HCT116 (cell line): ENCODE results near the gene CCDC89. TPM values are rescaled to one million over a fixed set of nuclear protein-coding genes. Genes with fewer than 3 reads are reported as not detected.

Experiments used
- ATAC-seq: fragments of 200-7000 bp; cut with Tn5 transposase; 2 replicates; pipeline ENCODE4 v1.9.1; 2020; ENCODE audit warnings: mild to moderate bottlenecking, moderate library complexity
- BruUV-seq: library from RNA; stranded (reverse); fragments of 400-500 nt; replicated peaks from 2 replicates; lab custom pipeline; 2021; lab: Mats Ljungman, UMichigan
- CTCF ChIA-PET: fragments of 300-600 bp; sonication (Branson Sonifier 250); formaldehyde crosslinking; loops from one replicate; lab custom pipeline; 2021; ENCODE audit warnings: antibody characterized with exemption; lab: Charles Lee
- POLR2A ChIA-PET: fragments of 300-600, 350-600 bp; sonication (Branson Sonifier 250); formaldehyde crosslinking; loops from one replicate; lab custom pipeline; 2021; ENCODE audit warnings: antibody characterized with exemption; lab: Charles Lee
- RAD21 ChIA-PET, 2 experiments: fragments of 300-600 bp; sonication (Branson Sonifier 250); formaldehyde crosslinking; loops; one replicate each; lab custom pipeline; 2023; ENCODE audit warnings: low total read pairs in 2 of 2; ENCODE audit not compliant: uncharacterized antibody in 2 of 2, unreplicated experiment in 2 of 2, low non-redundant PET in 1 of 2; lab: Charles Lee
- DNase-seq: peaks from one replicate; pipeline ENCODE4 v3.0.0-alpha.2; 2010; ENCODE audit warnings: low read depth, low spot score
- H2AFZ ChIP-seq: fragments of 200-600 bp; shearing (Covaris generic), sonication (generic); 2 replicates; pipeline ENCODE4 v1.6.1; 2017; ENCODE audit warnings: low read depth, mixed run types, mixed read lengths, antibody characterized with exemption, low read length; ENCODE audit not compliant: poor library complexity, severe bottlenecking
- H3K27ac ChIP-seq: 2 replicates; pipeline ENCODE4 v1.5.1; 2012; ENCODE audit warnings: low read depth, low read length
- H3K27me3 ChIP-seq: fragments of 200-600 bp; sonication (generic); 2 replicates; pipeline ENCODE4 v1.6.1; 2016; ENCODE audit warnings: mixed run types, low read length, mixed read lengths; ENCODE audit not compliant: insufficient read depth
- H3K36me3 ChIP-seq, 2 experiments: fragments of 200-500 bp in 1 of 2; fragments of 200-600 bp in 1 of 2; sonication (Bioruptor generic) in 1 of 2; sonication (generic) in 1 of 2; 2 replicates each; pipeline versions ENCODE4 v1.5.1 to v1.6.1; 2014 to 2016; ENCODE audit warnings: low read length in 2 of 2, inconsistent platforms in 1 of 2, mixed read lengths in 1 of 2, mixed run types in 1 of 2; ENCODE audit not compliant: insufficient read depth in 2 of 2, control insufficient read depth in 1 of 2
- H3K4me1 ChIP-seq, 2 experiments: fragments of 200-600 bp in 1 of 2; sonication (generic) in 1 of 2; 2 replicates each; pipeline versions ENCODE4 v1.5.1 to v1.6.1; 2012 to 2017; ENCODE audit warnings: low read length in 2 of 2, inconsistent platforms in 1 of 2, mild to moderate bottlenecking in 1 of 2, mixed read lengths in 1 of 2, mixed run types in 1 of 2, moderate library complexity in 1 of 2; ENCODE audit not compliant: insufficient read depth in 2 of 2, control insufficient read depth in 1 of 2
- H3K4me2 ChIP-seq: fragments of 200-600 bp; sonication (generic); 2 replicates; pipeline ENCODE4 v1.6.1; 2017; ENCODE audit warnings: mixed run types, low read length, mixed read lengths
- H3K4me3 ChIP-seq, 2 experiments: fragments of 200-600 bp in 1 of 2; sonication (generic) in 1 of 2; replicated peaks in 1 of 2; 2 replicates each; pipeline ENCODE4 v1.5.1; 2011 to 2016; ENCODE audit warnings: low read length in 2 of 2, control low read depth in 1 of 2, low read depth in 1 of 2, mild to moderate bottlenecking in 1 of 2, mixed read lengths in 1 of 2, mixed run types in 1 of 2
- H3K79me2 ChIP-seq: fragments of 200-600 bp; sonication (generic); 2 replicates; pipeline ENCODE4 v1.6.1; 2017; ENCODE audit warnings: mild to moderate bottlenecking, mixed run types, low read length, moderate library complexity, mixed read lengths; ENCODE audit not compliant: insufficient read depth
- H3K9ac ChIP-seq: fragments of 200-600 bp; sonication (generic); 2 replicates; pipeline ENCODE4 v1.6.1; 2016; ENCODE audit warnings: low read length, mixed read lengths
- H3K9me2 ChIP-seq: fragments of 200-600 bp; sonication (generic), shearing (Covaris generic); 2 replicates; pipeline ENCODE4 v1.6.1; 2017; ENCODE audit warnings: mixed run types, mild to moderate bottlenecking, moderate library complexity; ENCODE audit not compliant: insufficient read depth
- H3K9me3 ChIP-seq, 2 experiments: fragments of 200-500 bp in 1 of 2; fragments of 200-600 bp in 1 of 2; sonication (Bioruptor generic) in 1 of 2; sonication (generic) in 1 of 2; 2 replicates each; pipeline ENCODE4 v1.6.1; 2014 to 2017; ENCODE audit warnings: low read length in 2 of 2, mixed read lengths in 2 of 2, inconsistent platforms in 1 of 2, low read depth in 1 of 2, mild to moderate bottlenecking in 1 of 2, mixed run types in 1 of 2, moderate library complexity in 1 of 2; ENCODE audit not compliant: control insufficient read depth in 1 of 2, insufficient read depth in 1 of 2
- H4K20me1 ChIP-seq: fragments of 200-600 bp; sonication (generic), shearing (Covaris generic); 2 replicates; pipeline ENCODE4 v1.6.1; 2017; ENCODE audit warnings: mixed run types, mild to moderate bottlenecking, moderate library complexity; ENCODE audit not compliant: insufficient read depth
- CBX3 ChIP-seq: IDR thresholded peaks from 2 replicates; pipeline ENCODE4 v1.6.1; 2012; ENCODE audit warnings: low read depth
- CEBPB ChIP-seq: IDR thresholded peaks from 2 replicates; pipeline ENCODE4 v1.6.1; 2012; ENCODE audit warnings: low read depth
- ELF1 ChIP-seq: IDR thresholded peaks from 2 replicates; pipeline ENCODE4 v1.6.1; 2012; ENCODE audit warnings: low read depth, borderline replicate concordance
- EZH2 ChIP-seq: fragments of 200-600 bp; sonication (generic); IDR thresholded peaks from 2 replicates; pipeline ENCODE4 v1.6.1; 2017; ENCODE audit warnings: antibody characterized with exemption, mixed run types
- EZH2phosphoT487 ChIP-seq: fragments of 200-600 bp; IDR thresholded peaks from 2 replicates; pipeline ENCODE4 v1.6.1; 2018; ENCODE audit warnings: antibody characterized with exemption, borderline replicate concordance
- FOSL1 ChIP-seq: IDR thresholded peaks from 2 replicates; pipeline ENCODE4 v1.6.1; 2012; ENCODE audit warnings: low read depth
- JUND ChIP-seq: IDR thresholded peaks from 2 replicates; pipeline ENCODE4 v1.6.1; 2012
- POLR2A ChIP-seq: IDR thresholded peaks from 2 replicates; pipeline ENCODE4 v1.7.0; 2011; ENCODE audit warnings: borderline replicate concordance; ENCODE audit not compliant: insufficient read depth, insufficient read length; ENCODE audit errors: extremely low read depth
- POLR2AphosphoS5 ChIP-seq: IDR thresholded peaks from 2 replicates; pipeline ENCODE4 v1.6.1; 2011; ENCODE audit warnings: mild to moderate bottlenecking, low read depth, low read length, moderate library complexity
- RAD21 ChIP-seq: IDR thresholded peaks from 2 replicates; pipeline ENCODE4 v1.6.1; 2012; ENCODE audit warnings: low read depth, mild to moderate bottlenecking
- SIN3A ChIP-seq: IDR thresholded peaks from 2 replicates; pipeline ENCODE4 v1.6.1; 2012; ENCODE audit warnings: low read depth
- SP1 ChIP-seq: IDR thresholded peaks from 2 replicates; pipeline ENCODE4 v1.6.1; 2012; ENCODE audit warnings: low read depth
- SRF ChIP-seq: IDR thresholded peaks from 2 replicates; pipeline ENCODE4 v1.6.1; 2012; ENCODE audit warnings: low read depth
- TCF7L2 ChIP-seq: IDR thresholded peaks from 2 replicates; pipeline ENCODE4 v1.7.0; 2011; ENCODE audit warnings: borderline replicate concordance, inconsistent platforms; ENCODE audit not compliant: insufficient read depth, insufficient read length; ENCODE audit errors: extremely low read depth
- YY1 ChIP-seq: IDR thresholded peaks from 2 replicates; pipeline ENCODE4 v1.6.1; 2011; ENCODE audit warnings: low read length, low read depth, moderate library complexity, mild to moderate bottlenecking; ENCODE audit not compliant: insufficient replicate concordance; ENCODE audit errors: extremely low read depth
- ZFX ChIP-seq: fragments of 450-650 bp; IDR thresholded peaks from 2 replicates; pipeline ENCODE4 v1.6.1; 2017
- ZNF274 ChIP-seq: fragments of 200-500 bp; sonication (Bioruptor generic); IDR thresholded peaks from 2 replicates; pipeline ENCODE4 v1.6.1; 2014; ENCODE audit warnings: mild to moderate bottlenecking, low read depth, low read length, inconsistent platforms
- intact Hi-C: fragments of 100-400 bp; cut with micrococcal nuclease; formaldehyde crosslinking; loops from 2 replicates; pipeline ENCODE4 v1.10.0; 2022
- total RNA-seq: library from RNA; stranded (reverse); gene quantifications from one replicate; pipeline ENCODE4 v1.2.1, GENCODE V29; 2021; ENCODE audit not compliant: unreplicated experiment
- TF ChIP-seq, protein P1 (sequence below): IDR thresholded peaks from 2 replicates; pipeline ENCODE4 v1.6.1; 2011; ENCODE audit warnings: mild to moderate bottlenecking, low read length, moderate library complexity; ENCODE audit not compliant: insufficient replicate concordance; ENCODE audit errors: extremely low read depth
- TF ChIP-seq, protein P2 (sequence below): IDR thresholded peaks from 2 replicates; pipeline ENCODE4 v1.6.1; 2012
- TF ChIP-seq, protein P3 (sequence below): IDR thresholded peaks from 2 replicates; pipeline ENCODE4 v1.6.1; 2012; ENCODE audit warnings: low read depth

CCDC89 gene
- total RNA-seq, 1 experiment from 2014 or later = 0.22 TPM

DNA sequence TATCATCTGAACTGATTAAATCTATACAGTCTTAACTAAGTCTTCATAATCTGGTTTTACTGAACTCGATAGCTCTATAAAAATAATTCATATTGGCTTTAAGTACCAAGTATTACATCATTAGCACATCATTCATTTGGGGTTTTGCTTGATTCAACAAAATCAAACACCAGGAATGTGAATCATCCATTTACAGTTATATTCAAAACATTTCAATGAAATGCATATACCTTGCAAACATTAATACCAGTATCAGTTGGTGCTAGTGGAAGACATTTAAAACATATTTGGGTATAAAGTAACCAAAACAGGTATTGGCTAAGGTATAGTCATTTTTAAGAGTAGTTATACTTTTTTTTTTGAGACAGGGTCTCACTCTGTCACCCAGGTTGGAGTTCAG is 12.2 kb upstream of the CCDC89 start:
- no peaks in the 10 kb centered on the region for H3K79me2 ChIP-seq
- no peak overlapping the region for H3K9ac ChIP-seq
- POLR2A ChIA-PET = interaction anchor here (0.8 kb wide), 1 partner anchor 38 kb away, joined by 3 read pairs; no protein-coding TSS in a partner anchor
- H3K9me3 ChIP-seq = no peaks in the 10 kb centered on the region
- TF ChIP-seq CEBPB (no peak), SIN3A (no peak), SRF (no peak), YY1 (no peak), ELF1 (no peak), FOSL1 (no peak), ZNF274 (no peak), POLR2AphosphoS5 (no peak), RAD21 (no peak), POLR2A (no peak), JUND (no peak), ZFX (no peak), TCF7L2 (no peak), CBX3 (no peak), EZH2phosphoT487 (no peak), SP1 (no peak), EZH2 (no peak)
- TF ChIP-seq, protein P1, sequence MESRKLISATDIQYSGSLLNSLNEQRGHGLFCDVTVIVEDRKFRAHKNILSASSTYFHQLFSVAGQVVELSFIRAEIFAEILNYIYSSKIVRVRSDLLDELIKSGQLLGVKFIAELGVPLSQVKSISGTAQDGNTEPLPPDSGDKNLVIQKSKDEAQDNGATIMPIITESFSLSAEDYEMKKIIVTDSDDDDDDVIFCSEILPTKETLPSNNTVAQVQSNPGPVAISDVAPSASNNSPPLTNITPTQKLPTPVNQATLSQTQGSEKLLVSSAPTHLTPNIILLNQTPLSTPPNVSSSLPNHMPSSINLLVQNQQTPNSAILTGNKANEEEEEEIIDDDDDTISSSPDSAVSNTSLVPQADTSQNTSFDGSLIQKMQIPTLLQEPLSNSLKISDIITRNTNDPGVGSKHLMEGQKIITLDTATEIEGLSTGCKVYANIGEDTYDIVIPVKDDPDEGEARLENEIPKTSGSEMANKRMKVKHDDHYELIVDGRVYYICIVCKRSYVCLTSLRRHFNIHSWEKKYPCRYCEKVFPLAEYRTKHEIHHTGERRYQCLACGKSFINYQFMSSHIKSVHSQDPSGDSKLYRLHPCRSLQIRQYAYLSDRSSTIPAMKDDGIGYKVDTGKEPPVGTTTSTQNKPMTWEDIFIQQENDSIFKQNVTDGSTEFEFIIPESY = no peak
- TF ChIP-seq, protein P2, sequence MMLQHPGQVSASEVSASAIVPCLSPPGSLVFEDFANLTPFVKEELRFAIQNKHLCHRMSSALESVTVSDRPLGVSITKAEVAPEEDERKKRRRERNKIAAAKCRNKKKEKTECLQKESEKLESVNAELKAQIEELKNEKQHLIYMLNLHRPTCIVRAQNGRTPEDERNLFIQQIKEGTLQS = no peak
- TF ChIP-seq, protein P3, sequence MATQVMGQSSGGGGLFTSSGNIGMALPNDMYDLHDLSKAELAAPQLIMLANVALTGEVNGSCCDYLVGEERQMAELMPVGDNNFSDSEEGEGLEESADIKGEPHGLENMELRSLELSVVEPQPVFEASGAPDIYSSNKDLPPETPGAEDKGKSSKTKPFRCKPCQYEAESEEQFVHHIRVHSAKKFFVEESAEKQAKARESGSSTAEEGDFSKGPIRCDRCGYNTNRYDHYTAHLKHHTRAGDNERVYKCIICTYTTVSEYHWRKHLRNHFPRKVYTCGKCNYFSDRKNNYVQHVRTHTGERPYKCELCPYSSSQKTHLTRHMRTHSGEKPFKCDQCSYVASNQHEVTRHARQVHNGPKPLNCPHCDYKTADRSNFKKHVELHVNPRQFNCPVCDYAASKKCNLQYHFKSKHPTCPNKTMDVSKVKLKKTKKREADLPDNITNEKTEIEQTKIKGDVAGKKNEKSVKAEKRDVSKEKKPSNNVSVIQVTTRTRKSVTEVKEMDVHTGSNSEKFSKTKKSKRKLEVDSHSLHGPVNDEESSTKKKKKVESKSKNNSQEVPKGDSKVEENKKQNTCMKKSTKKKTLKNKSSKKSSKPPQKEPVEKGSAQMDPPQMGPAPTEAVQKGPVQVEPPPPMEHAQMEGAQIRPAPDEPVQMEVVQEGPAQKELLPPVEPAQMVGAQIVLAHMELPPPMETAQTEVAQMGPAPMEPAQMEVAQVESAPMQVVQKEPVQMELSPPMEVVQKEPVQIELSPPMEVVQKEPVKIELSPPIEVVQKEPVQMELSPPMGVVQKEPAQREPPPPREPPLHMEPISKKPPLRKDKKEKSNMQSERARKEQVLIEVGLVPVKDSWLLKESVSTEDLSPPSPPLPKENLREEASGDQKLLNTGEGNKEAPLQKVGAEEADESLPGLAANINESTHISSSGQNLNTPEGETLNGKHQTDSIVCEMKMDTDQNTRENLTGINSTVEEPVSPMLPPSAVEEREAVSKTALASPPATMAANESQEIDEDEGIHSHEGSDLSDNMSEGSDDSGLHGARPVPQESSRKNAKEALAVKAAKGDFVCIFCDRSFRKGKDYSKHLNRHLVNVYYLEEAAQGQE = no peak
- DNase-seq (no peak), ATAC-seq (no peak)
- no peaks in the 10 kb centered on the region for H3K36me3 ChIP-seq
- intact Hi-C loops = loop anchor here (10.0 kb wide), 1 partner anchor 127 kb away; no protein-coding TSS in a partner anchor
- RAD21 ChIA-PET = no interaction called here
- H2AFZ ChIP-seq = no peak overlapping the region
- no peak overlapping the region for H3K4me3 ChIP-seq
- peaks cover 0 to 4% of the 10 kb centered on the region in 2 experiments; a peak in 1 of 4 replicates for H3K4me1 ChIP-seq
- H3K27ac ChIP-seq = no peak overlapping the region
- no TSS peak for BruUV-seq
- CTCF ChIA-PET = no interaction called here
- H3K9me2 ChIP-seq = no peaks in the 10 kb centered on the region
- H3K4me2 ChIP-seq = no peak overlapping the region
- no peaks in the 10 kb centered on the region for H4K20me1 ChIP-seq
- no peaks in the 10 kb centered on the region for H3K27me3 ChIP-seq
